ENCODE results near the gene NRROS. TPM values are rescaled to one million over a fixed set of nuclear protein-coding genes. Genes with fewer than 3 reads are reported as not detected.

NRROS gene
- total and polyA plus RNA-seq, 10 of the 15 experiments (the other 5 are each of a cell fraction or from before 2014, with no cell fraction given) = 0.35 to 42.2 (median 12.6) TPM

- no peak for TF ChIP-seq ZBTB40 (IDR thresholded peaks at IDR 0.05; ENCODE audit: borderline replicate concordance)
- TF ChIP-seq EGR1 (IDR thresholded peaks at IDR 0.05; ENCODE audit: borderline replicate concordance in 1 of 2, low read depth in 2 of 2, low read length in 2 of 2) = peak in 1 of 2 experiments; percentile 85; a peak in 2 of 3 replicates
- TF ChIP-seq ZNF24 (IDR thresholded peaks at IDR 0.05) = no peak
- TF ChIP-seq ZNF592 (IDR thresholded peaks at IDR 0.05) = no peak
- peak; percentile 67 for TF ChIP-seq CREM (IDR thresholded peaks at IDR 0.05; ENCODE audit: low read depth)
- no peak for TF ChIP-seq JUND (IDR thresholded peaks at IDR 0.05; ENCODE audit: low read depth, low read length)
- no peak for TF ChIP-seq SP1 (IDR thresholded peaks at IDR 0.05; ENCODE audit: low read depth, low read length)
- no peak for TF ChIP-seq ATF2 (IDR thresholded peaks at IDR 0.05; ENCODE audit: low read length)
- TF ChIP-seq POLR2AphosphoS5 (IDR thresholded peaks at IDR 0.05; ENCODE audit: low read length) = peak; percentile 67; the same call in 1 of the 2 replicates
- no peak for TF ChIP-seq ETV6 (conservative IDR thresholded peaks at IDR 0.05 in 1 of 2, IDR thresholded peaks at IDR 0.05 in 1 of 2; ENCODE audit: borderline replicate concordance in 1 of 2, low read depth in 1 of 2)
- TF ChIP-seq ZBTB33 (IDR thresholded peaks at IDR 0.05) = no peak
- TF ChIP-seq CEBPZ (IDR thresholded peaks at IDR 0.05; ENCODE audit: low read depth, low read length) = no peak
These were observed 2.0 kb downstream of the NRROS start (continued) for GRCh38 chr3:196641333-196642054.

Data from GM12878 (cell line).